Glutamatergic neuron (in vitro differentiated cells): ENCODE measurements around the gene PTPRT. TPM values are rescaled to one million over a fixed set of nuclear protein-coding genes. Genes with fewer than 3 reads are reported as not detected.

Source experiments
- DNase-seq: peaks from one replicate; pipeline ENCODE4 v3.0.0; 2022
- H3K27ac Mint-ChIP-seq: one replicate; pipeline ENCODE4 v1.8.0; 2020; ENCODE audit warnings: mild to moderate bottlenecking, mixed read lengths, inconsistent platforms; ENCODE audit not compliant: unreplicated experiment
- H3K27me3 Mint-ChIP-seq: one replicate; pipeline ENCODE4 v1.8.0; 2020; ENCODE audit warnings: mild to moderate bottlenecking, moderate library complexity, mixed read lengths, inconsistent platforms; ENCODE audit not compliant: unreplicated experiment
- H3K36me3 Mint-ChIP-seq: one replicate; pipeline ENCODE4 v1.8.0; 2020; ENCODE audit warnings: mild to moderate bottlenecking, mixed read lengths, inconsistent platforms; ENCODE audit not compliant: unreplicated experiment
- H3K4me1 Mint-ChIP-seq: one replicate; pipeline ENCODE4 v1.8.0; 2020; ENCODE audit warnings: mild to moderate bottlenecking, low read depth, mixed read lengths, inconsistent platforms; ENCODE audit not compliant: unreplicated experiment
- H3K4me3 Mint-ChIP-seq: one replicate; pipeline ENCODE4 v1.8.0; 2020; ENCODE audit warnings: mild to moderate bottlenecking, mixed read lengths, inconsistent platforms; ENCODE audit not compliant: unreplicated experiment
- H3K9me3 Mint-ChIP-seq: one replicate; pipeline ENCODE4 v1.8.0; 2020; ENCODE audit warnings: mild to moderate bottlenecking, moderate library complexity, mixed read lengths, inconsistent platforms; ENCODE audit not compliant: unreplicated experiment
- CTCF ChIP-seq: fragments of 200-600 bp; sonication (generic); IDR thresholded peaks from one replicate; pipeline ENCODE4 v1.5.0; 2021; ENCODE audit not compliant: partially characterized antibody, unreplicated experiment
- total RNA-seq: library from RNA; stranded (reverse); fragmentation: NEBNext Ultra II Directional; extraction: Animal tissue kit (Norgen Biotek cat#: 25700); gene quantifications from one replicate; pipeline ENCODE4 v1.2.1, GENCODE V29; 2021; ENCODE audit not compliant: unreplicated experiment

The PTPRT gene
- total RNA-seq, 1 donor from 2014 or later, result 1.9 TPM

GRCh38 chr20:42987376-42988114 lies 202.2 kb downstream of the PTPRT start:
- H3K4me1 Mint-ChIP-seq, result no peaks in the 10 kb centered on the region
- H3K27me3 Mint-ChIP-seq, result peaks cover 4% of the 10 kb centered on the region
- no peak overlapping the region for H3K4me3 Mint-ChIP-seq
- no peak for TF ChIP-seq CTCF
- no peaks in the 10 kb centered on the region for H3K9me3 Mint-ChIP-seq
- DNase-seq, result no peak
- H3K36me3 Mint-ChIP-seq, result no peaks in the 10 kb centered on the region
- H3K27ac Mint-ChIP-seq, result no peak overlapping the region

- H3K9me3 Mint-ChIP-seq, result no peaks in the 10 kb centered on the region
- H3K27ac Mint-ChIP-seq, result no peak overlapping the region
- H3K4me1 Mint-ChIP-seq, result no peaks in the 10 kb centered on the region
- no peak for DNase-seq
- no peak overlapping the region for H3K4me3 Mint-ChIP-seq
- H3K36me3 Mint-ChIP-seq, result no peaks in the 10 kb centered on the region
- TF ChIP-seq CTCF, result no peak
- H3K27me3 Mint-ChIP-seq, result peaks cover 4% of the 10 kb centered on the region
Measured at GRCh38 chr20:42986143-42986773, 203.4 kb downstream of the PTPRT start.

DNA sequence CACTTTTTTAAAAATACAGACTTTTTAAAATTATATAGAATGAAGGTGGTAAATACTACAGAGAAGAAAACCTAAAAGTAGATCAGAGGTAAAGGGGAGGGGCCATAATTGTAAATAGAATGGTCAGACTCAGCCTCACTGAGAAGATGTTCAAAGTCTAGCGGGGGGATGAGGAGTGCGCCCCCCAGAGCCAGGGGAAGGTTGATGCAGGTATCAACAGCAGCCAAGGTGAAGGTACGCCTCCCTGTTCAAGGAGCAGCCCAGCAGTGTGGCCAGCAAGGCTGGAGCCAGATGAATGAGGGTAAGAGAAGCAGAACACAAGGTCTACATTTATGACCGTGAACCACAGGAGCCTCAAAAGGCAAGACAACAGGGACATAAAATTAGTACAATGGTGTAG lies 204.1 kb downstream of the PTPRT start:
- TF ChIP-seq CTCF, result no peak
- no peak overlapping the region for H3K4me3 Mint-ChIP-seq
- no peak for DNase-seq
- no peaks in the 10 kb centered on the region for H3K9me3 Mint-ChIP-seq
- H3K4me1 Mint-ChIP-seq, result no peaks in the 10 kb centered on the region
- H3K27ac Mint-ChIP-seq, result no peak overlapping the region
- no peaks in the 10 kb centered on the region for H3K36me3 Mint-ChIP-seq
- peaks cover 4% of the 10 kb centered on the region for H3K27me3 Mint-ChIP-seq

- no peaks in the 10 kb centered on the region for H3K4me1 Mint-ChIP-seq
- no peaks in the 10 kb centered on the region for H3K36me3 Mint-ChIP-seq
- no peak overlapping the region for H3K4me3 Mint-ChIP-seq
- no peaks in the 10 kb centered on the region for H3K9me3 Mint-ChIP-seq
- no peak overlapping the region for H3K27ac Mint-ChIP-seq
- peaks cover 4% of the 10 kb centered on the region for H3K27me3 Mint-ChIP-seq
- DNase-seq, result no peak
- no peak for TF ChIP-seq CTCF
Measured at GRCh38 chr20:42982218-42982617, 207.5 kb downstream of the PTPRT start.

- no peak for DNase-seq
- Mint-ChIP-seq H3K9me3 (no peaks in the 10 kb centered on the region), H3K36me3 (no peaks in the 10 kb centered on the region), H3K27ac (no peak overlapping the region), H3K4me1 (no peaks in the 10 kb centered on the region), H3K27me3 (peaks cover 4% of the 10 kb centered on the region), H3K4me3 (no peak overlapping the region)
- TF ChIP-seq CTCF, result no peak
Measured at GRCh38 chr20:42981253-42981652, 208.5 kb downstream of the PTPRT start.
